GM18502 (cell line): ENCODE measurements around the gene SRRM3.
"Not testable (repeated sequence)": the region's sequence is repeated elsewhere in the genome, so short reads cannot be mapped to it uniquely, and the experiment has no call there.

ENCODE experiments used
- ATAC-seq: cut with Tn5 transposase; IDR thresholded peaks from one replicate; pipeline ENCODE4 v1.9.1; 2021; ENCODE audit warnings: mild to moderate bottlenecking; ENCODE audit not compliant: unreplicated experiment, poor library complexity

The SRRM3 gene

DNA sequence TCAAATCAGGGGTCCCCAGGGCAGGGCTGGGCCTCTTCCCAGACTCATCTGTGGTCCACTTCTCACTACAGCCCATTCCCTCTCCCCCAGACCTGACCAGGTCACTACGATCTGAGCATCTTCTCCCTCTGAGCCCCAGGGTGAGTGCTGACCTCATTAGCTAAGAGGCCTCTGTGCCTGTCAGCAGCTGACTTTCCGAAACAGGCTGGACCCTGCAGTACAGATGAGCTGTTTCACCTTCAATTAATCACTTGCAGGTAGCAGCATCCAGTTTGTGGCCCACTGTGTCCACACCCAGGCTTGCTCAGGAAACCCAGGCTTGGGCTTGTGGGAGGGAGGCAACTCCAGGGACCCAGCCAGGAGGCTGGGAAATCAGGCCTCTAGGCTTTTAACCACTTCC, 24.3 kb downstream of the SRRM3 start:
- no peak for ATAC-seq

DNA sequence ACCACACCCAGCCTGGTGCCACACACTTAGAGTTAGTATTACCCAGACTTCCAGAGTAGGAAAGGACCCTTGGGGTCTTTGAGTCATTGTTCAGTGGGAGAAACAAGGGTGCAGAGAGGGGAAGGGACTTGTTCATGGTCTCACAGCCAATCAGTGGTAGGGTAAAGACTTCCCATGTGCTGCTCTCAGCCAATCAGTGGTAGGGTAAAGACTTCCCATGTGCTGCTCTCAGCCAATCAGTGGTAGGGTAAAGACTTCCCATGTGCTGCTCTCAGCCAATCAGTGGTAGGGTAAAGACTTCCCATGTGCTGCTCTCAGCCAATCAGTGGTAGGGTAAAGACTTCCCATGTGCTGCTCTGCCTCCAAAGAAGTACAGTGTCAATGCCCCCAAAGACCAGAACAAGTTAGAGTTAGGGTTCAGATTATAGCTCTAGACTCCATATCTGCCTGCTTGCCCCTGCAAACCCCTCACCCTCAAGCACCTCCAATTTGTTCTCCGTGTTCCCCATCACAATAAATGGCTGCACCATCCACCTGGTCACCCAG, 25.3 kb downstream of the SRRM3 start:
- ATAC-seq: not testable (repeated sequence)

GRCh38 chr7:76230214-76230613, 28.5 kb downstream of the SRRM3 start:
- no peak for ATAC-seq

- ATAC-seq: no peak
Observed at GRCh38 chr7:76231071-76231470, 29.4 kb downstream of the SRRM3 start.

DNA sequence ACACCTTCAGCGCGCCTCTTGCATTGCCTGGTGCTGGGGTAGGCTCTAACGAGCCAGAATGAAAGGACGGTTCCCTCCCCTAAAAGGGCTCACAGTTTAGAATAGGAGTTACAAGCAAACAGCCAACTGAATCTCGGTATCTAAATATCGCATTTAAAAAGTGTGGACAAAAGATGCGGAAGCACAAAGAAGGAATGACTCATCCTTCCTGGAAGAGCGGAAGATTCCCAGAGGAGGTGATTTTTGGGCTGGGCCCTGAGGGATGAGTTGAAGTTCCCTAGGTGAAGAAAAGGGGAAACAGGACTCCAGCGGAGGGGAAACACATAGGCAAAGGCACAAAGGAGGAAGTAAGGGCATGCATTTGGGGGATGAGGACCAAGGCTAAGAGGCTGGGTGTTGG, 29.9 kb downstream of the SRRM3 start:
- ATAC-seq: no peak

GRCh38 chr7:76232698-76233097, 31.0 kb downstream of the SRRM3 start:
- ATAC-seq: no peak

- no peak for ATAC-seq
Observed at GRCh38 chr7:76233538-76234281, 32.0 kb downstream of the SRRM3 start.

DNA sequence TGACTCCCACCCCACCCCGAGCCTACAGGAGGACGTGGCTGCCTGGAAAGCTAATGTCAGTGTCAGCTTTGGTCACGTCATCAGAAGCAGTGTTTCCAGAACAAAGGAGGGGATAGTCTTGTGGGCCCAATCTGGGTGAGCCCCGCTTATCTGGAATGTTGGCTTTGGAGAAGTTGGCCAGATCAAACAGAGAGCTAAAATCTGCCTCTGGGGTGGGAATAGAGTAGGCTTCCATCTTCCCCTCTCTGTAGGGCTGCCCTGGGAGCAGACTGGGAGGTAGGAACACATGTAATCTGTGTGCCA, 32.5 kb downstream of the SRRM3 start:
- ATAC-seq: no peak

DNA sequence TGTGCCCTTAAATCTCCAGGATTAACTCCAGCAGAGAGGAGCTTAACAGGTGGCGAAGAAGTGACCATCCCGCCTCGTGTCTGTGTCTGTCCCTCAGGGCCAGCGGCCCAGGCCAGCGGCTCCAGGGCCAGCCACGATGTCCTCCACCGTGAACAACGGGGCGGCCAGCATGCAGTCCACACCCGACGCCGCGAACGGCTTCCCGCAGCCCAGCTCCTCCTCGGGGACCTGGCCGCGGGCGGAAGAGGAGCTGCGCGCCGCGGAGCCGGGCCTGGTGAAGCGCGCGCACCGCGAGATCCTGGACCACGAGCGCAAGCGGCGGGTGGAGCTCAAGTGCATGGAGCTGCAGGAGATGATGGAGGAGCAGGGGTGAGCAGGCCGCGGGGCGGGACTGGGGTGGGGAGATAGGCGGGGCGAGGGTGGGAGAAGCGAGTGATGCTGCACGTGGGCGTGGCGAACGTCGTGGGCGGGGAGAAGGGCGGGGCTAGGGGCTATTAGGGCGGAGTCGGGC, 33.3 kb downstream of the SRRM3 start:
- no peak for ATAC-seq

- no peak for ATAC-seq
Observed at GRCh38 chr7:76236224-76236623, 34.5 kb downstream of the SRRM3 start.

DNA sequence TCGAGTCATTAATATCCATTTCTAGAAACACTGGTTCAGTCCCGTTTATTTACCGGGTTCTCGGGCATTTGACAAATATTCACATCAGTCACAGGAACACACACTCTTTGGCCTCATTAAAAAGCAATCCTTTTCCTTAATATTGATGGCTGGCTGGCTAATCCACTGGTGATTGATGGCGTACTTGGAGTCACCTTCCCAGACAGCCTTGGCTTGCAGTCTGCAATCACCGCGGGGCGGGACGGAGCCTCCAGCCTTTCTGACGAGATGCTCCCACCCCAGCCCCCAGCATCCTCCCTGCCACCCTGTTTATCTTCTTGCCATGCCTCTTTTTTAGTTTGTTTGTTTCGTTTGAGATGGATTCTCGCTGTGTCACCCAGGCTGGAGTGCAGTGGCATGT, 36.6 kb downstream of the SRRM3 start:
- no peak for ATAC-seq

- no peak for ATAC-seq
Observed at GRCh38 chr7:76241141-76241540, 39.4 kb downstream of the SRRM3 start.

GRCh38 chr7:76242517-76243063, 40.9 kb downstream of the SRRM3 start:
- ATAC-seq: not testable (repeated sequence)

DNA sequence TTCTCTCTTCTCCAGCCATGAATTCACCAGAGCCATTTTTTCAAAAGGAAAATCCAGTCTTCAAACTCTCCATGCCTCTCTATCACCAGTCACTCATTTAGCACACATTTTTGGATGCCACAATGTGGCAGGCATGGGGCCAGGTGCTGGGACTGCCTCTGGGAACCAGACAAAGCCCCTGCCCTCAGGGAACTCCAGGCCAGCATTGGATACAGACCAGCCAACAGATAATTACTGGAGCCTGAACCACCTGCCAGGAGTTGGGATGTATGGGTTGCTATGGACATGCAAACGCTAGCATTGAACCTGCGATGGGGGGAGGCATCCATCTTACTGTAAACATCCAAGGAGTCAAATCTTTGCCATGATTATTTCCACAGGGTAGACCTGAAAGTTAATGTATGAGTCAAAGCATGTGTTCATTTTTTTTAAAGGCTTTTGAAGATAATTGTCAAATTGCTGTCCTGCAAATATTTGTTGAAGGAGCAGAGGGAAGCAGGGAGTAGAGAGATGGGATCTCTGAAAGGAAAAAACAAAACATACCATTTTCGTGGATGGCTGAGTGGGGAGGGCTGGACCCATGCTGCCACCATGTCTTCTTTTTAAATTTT, 43.2 kb downstream of the SRRM3 start:
- no peak for ATAC-seq

DNA sequence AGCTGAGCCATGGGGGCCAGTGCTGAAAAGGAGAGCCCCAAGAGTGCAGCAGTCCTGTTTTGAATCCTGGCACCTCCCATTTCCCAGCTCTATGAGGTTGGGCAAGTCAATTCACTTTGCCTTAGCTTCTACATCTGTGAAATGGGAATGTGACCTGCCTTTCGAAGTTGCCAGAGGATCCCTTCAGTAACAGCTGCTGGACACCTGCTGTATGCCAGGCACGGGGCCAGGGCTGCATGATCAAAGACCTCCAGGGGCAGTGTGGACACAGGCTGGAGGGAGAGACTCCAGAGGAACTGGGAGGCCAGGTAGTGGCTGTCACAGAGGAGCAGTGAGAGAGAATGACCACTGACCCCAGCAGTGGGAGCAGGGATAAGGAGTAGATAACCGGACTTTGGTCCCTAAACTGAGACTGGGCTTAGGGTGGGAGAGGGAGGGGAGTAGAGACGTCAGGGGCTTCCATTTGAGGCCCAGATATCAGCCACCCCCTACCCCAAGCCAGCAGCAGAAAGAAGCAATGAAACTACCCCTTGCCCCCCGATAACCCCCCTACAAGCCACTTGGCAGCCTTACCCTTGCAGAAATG, 45.2 kb downstream of the SRRM3 start:
- no peak for ATAC-seq

DNA sequence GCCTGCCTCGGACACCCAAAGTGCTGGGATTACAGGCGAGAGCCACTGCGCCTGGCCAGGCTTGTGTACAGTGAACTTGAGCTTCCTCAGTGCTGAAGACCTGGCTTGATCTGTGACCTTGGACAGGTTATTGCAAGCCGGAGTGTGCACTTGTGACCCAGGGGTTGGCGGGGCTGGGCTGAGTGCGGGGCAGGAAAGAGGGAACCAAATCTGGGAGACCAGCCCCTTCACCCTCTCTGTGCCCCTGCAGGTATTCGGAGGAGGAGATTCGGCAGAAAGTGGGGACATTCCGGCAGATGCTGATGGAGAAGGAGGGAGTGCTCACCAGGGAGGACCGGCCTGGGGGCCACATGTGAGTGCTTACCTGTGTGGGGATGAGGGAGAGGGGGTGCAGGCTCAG, 46.2 kb downstream of the SRRM3 start:
- no peak for ATAC-seq

- no peak for ATAC-seq
Observed at GRCh38 chr7:76252021-76252420, 50.3 kb downstream of the SRRM3 start.

GRCh38 chr7:76254781-76255180, 53.1 kb downstream of the SRRM3 start:
- no peak for ATAC-seq

GRCh38 chr7:76257973-76258372, 56.3 kb downstream of the SRRM3 start:
- no peak for ATAC-seq

GRCh38 chr7:76259124-76260093, 57.7 kb downstream of the SRRM3 start:
- ATAC-seq: no peak
